Colonic mucosa (tissue), 4 donors: Measurements from ENCODE around the gene TMEM269. TPM values are rescaled to one million over a fixed set of nuclear protein-coding genes. Genes with fewer than 3 reads are reported as not detected.
A peak's percentile ranks its signal among the peaks of the same experiment; 100 is the strongest.

Source experiments
- DNase-seq: peaks from one replicate; pipeline ENCODE4 v3.0.0-alpha.2; 2020
- H3K27ac ChIP-seq: fragments of 200-600 bp; one replicate; pipeline ENCODE4 v1.8.0; 2021
- H3K27me3 ChIP-seq: fragments of 200-600 bp; one replicate; pipeline ENCODE4 v1.8.0; 2021
- H3K36me3 ChIP-seq: fragments of 200-600 bp; one replicate; pipeline ENCODE4 v1.8.0; 2021
- H3K4me1 ChIP-seq: fragments of 200-600 bp; one replicate; pipeline ENCODE4 v1.8.0; 2021; ENCODE audit warnings: mild to moderate bottlenecking
- H3K4me3 ChIP-seq: fragments of 200-600 bp; one replicate; pipeline ENCODE4 v1.8.0; 2021
- H3K9ac ChIP-seq, 2 donors: one replicate each; pipeline ENCODE4 v1.7.0; 2013; ENCODE audit warnings: control low read depth in 2 of 2, low read depth in 2 of 2, low read length in 2 of 2
- H3K9me3 ChIP-seq: fragments of 200-600 bp; one replicate; pipeline ENCODE4 v1.8.0; 2021
- CTCF ChIP-seq: fragments of 200-600 bp; IDR thresholded peaks from one replicate; pipeline ENCODE4 v1.8.0; 2022; ENCODE audit warnings: antibody characterized with exemption, mild to moderate bottlenecking
- intact Hi-C: fragments of 100-400 bp; cut with DNase I; formaldehyde crosslinking; loops from one replicate; pipeline ENCODE4 v1.14.1; 2022
- total RNA-seq, 2 donors: library from RNA; stranded (reverse); fragmentation: NEBNext Ultra II Directional in 1 of 2; extraction: Animal tissue kit (Norgen Biotek cat#: 25700) in 1 of 2; gene quantifications; one replicate each; pipeline ENCODE4 v1.2.1, GENCODE V29; 2021
- donor health status: healthy.
- donor health status: DM: no; HTN: no; CAD: no.
- donor health status: DM: no; HTN: no; CAD: no.

The TMEM269 gene
- total RNA-seq, 2 donors from 2014 or later = 0.10 TPM; not detected in 1

- TF ChIP-seq CTCF = no peak
- no peak for DNase-seq
- Histone ChIP-seq H3K27me3 (no peaks in the 10 kb centered on the region), H3K36me3 (no peaks in the 10 kb centered on the region), H3K4me3 (no peak overlapping the region), H3K27ac (no peak overlapping the region), H3K9me3 (no peaks in the 10 kb centered on the region), H3K4me1 (no peaks in the 10 kb centered on the region), H3K9ac (no peak overlapping the region)
- intact Hi-C loops = no loop called here
Measured at GRCh38 chr1:42841010-42841409, 56.2 kb downstream of the TMEM269 start.

- H3K9ac ChIP-seq = no peak overlapping the region
- intact Hi-C loops = no loop called here
- H3K27me3 ChIP-seq = no peaks in the 10 kb centered on the region
- no peak for DNase-seq
- TF ChIP-seq CTCF = no peak
- no peaks in the 10 kb centered on the region for H3K36me3 ChIP-seq
- no peaks in the 10 kb centered on the region for H3K9me3 ChIP-seq
- H3K4me3 ChIP-seq = no peak overlapping the region
- H3K27ac ChIP-seq = no peak overlapping the region
- H3K4me1 ChIP-seq = no peaks in the 10 kb centered on the region
Measured at GRCh38 chr1:42841440-42842147, 56.8 kb downstream of the TMEM269 start.

GRCh38 chr1:42844592-42845140 is 59.9 kb downstream of the TMEM269 start:
- no peak for DNase-seq
- Histone ChIP-seq H3K4me3 (no peak overlapping the region), H3K9ac (no peak overlapping the region), H3K9me3 (no peaks in the 10 kb centered on the region), H3K27ac (no peak overlapping the region), H3K4me1 (peaks cover 4% of the 10 kb centered on the region), H3K27me3 (no peaks in the 10 kb centered on the region), H3K36me3 (no peaks in the 10 kb centered on the region)
- no peak for TF ChIP-seq CTCF
- intact Hi-C loops = no loop called here

- intact Hi-C loops = no loop called here
- Histone ChIP-seq H3K27ac (no peak overlapping the region), H3K4me3 (no peak overlapping the region), H3K9ac (no peak overlapping the region), H3K36me3 (no peaks in the 10 kb centered on the region), H3K4me1 (peaks cover 4% of the 10 kb centered on the region), H3K27me3 (no peaks in the 10 kb centered on the region), H3K9me3 (no peaks in the 10 kb centered on the region)
- no peak for DNase-seq
- TF ChIP-seq CTCF = no peak
Measured at GRCh38 chr1:42845193-42845592, 60.4 kb downstream of the TMEM269 start.

- H3K9me3 ChIP-seq = no peaks in the 10 kb centered on the region
- TF ChIP-seq CTCF = no peak
- intact Hi-C loops = no loop called here
Measured at GRCh38 chr1:42845866-42846256, 61.1 kb downstream of the TMEM269 start.

More at GRCh38 chr1:42845866-42846256, 61.1 kb downstream of the TMEM269 start:
- H3K9ac ChIP-seq = peak overlapping the region in 1 of 2 donors; percentile 80
- H3K36me3 ChIP-seq = no peaks in the 10 kb centered on the region
- H3K27ac ChIP-seq = no peak overlapping the region
- H3K4me3 ChIP-seq = peak overlapping the region; percentile 99
- no peaks in the 10 kb centered on the region for H3K27me3 ChIP-seq
- no peak for DNase-seq
- H3K4me1 ChIP-seq = peaks cover 4% of the 10 kb centered on the region
